Caco-2 (cell line): ENCODE data around the gene ATP6V1G3. TPM values are rescaled to one million over a fixed set of nuclear protein-coding genes. Genes with fewer than 3 reads are reported as not detected.

Source experiments
- BruUV-seq: library from RNA; stranded (reverse); fragments of 400-500 nt; replicated peaks from 2 replicates; lab custom pipeline; 2021; lab: Mats Ljungman, UMichigan
- CTCF ChIA-PET: fragments of 300-600 bp; sonication (Branson Sonifier 250); formaldehyde crosslinking; loops from one replicate; lab custom pipeline; 2022; ENCODE audit warnings: antibody characterized with exemption; lab: Charles Lee
- POLR2A ChIA-PET: fragments of 300-600 bp; sonication (Branson Sonifier 250); formaldehyde crosslinking; loops from one replicate; lab custom pipeline; 2022; ENCODE audit warnings: antibody characterized with exemption; lab: Charles Lee
- DNase-seq, 2 experiments: peaks; one replicate each; pipeline versions ENCODE4 v3.0.0 to v3.0.0-alpha.2; 2020 to 2022
- H3K27me3 ChIP-seq: replicated peaks from 2 replicates; pipeline ENCODE4 v1.6.0; 2011; ENCODE audit warnings: low read length; ENCODE audit not compliant: control insufficient read depth, insufficient read depth
- H3K36me3 ChIP-seq: 2 replicates; pipeline ENCODE4 v1.5.1; 2011; ENCODE audit warnings: low read length; ENCODE audit not compliant: control insufficient read depth, insufficient read depth
- H3K4me1 ChIP-seq: fragments of 250-450 bp; sonication (Bioruptor Pico); 2 replicates; pipeline ENCODE4 v1.5.1; 2020; ENCODE audit warnings: mild to moderate bottlenecking
- H3K4me3 ChIP-seq: 2 replicates; pipeline ENCODE4 v1.5.1; 2011; ENCODE audit warnings: low read depth, mild to moderate bottlenecking, control low read depth, low read length
- H3K9me3 ChIP-seq: fragments of 250-450 bp; sonication (Bioruptor Pico); 2 replicates; pipeline ENCODE4 v1.5.1; 2020; ENCODE audit warnings: mild to moderate bottlenecking, moderate library complexity
- H3K27ac Mint-ChIP-seq: one replicate; pipeline ENCODE4 v1.8.0; 2022; ENCODE audit warnings: mixed read lengths; ENCODE audit not compliant: unreplicated experiment
- H3K27me3 Mint-ChIP-seq: one replicate; pipeline ENCODE4 v1.8.0; 2022; ENCODE audit warnings: mixed read lengths; ENCODE audit not compliant: insufficient read depth, unreplicated experiment
- H3K36me3 Mint-ChIP-seq: one replicate; pipeline ENCODE4 v1.8.0; 2022; ENCODE audit warnings: mild to moderate bottlenecking, mixed read lengths; ENCODE audit not compliant: insufficient read depth, unreplicated experiment
- H3K4me1 Mint-ChIP-seq: one replicate; pipeline ENCODE4 v1.8.0; 2022; ENCODE audit warnings: low read depth, mixed read lengths; ENCODE audit not compliant: unreplicated experiment
- H3K4me3 Mint-ChIP-seq: one replicate; pipeline ENCODE4 v1.8.0; 2022; ENCODE audit warnings: mild to moderate bottlenecking, moderate library complexity, mixed read lengths; ENCODE audit not compliant: unreplicated experiment
- H3K9me3 Mint-ChIP-seq: one replicate; pipeline ENCODE4 v1.8.0; 2022; ENCODE audit warnings: mixed read lengths; ENCODE audit not compliant: unreplicated experiment
- CTCF ChIP-seq, 2 experiments: fragments of 200-600 bp in 1 of 2; IDR thresholded peaks; 1 replicate in 1 of 2; 2 replicates in 1 of 2; pipeline versions ENCODE4 v1.5.1 to v1.8.0; 2011 to 2022; ENCODE audit warnings: antibody characterized with exemption in 1 of 2, control low read depth in 1 of 2, inconsistent platforms in 1 of 2, low read depth in 1 of 2, low read length in 1 of 2, mild to moderate bottlenecking in 1 of 2, moderate library complexity in 1 of 2; ENCODE audit not compliant: insufficient read depth in 1 of 2, severe bottlenecking in 1 of 2, unreplicated experiment in 1 of 2
- intact Hi-C: fragments of 100-400 bp; cut with micrococcal nuclease; formaldehyde crosslinking; loops from one replicate; pipeline ENCODE4 v1.10.0; 2022; ENCODE audit not compliant: unreplicated experiment
- total RNA-seq: library from RNA; stranded (reverse); gene quantifications from 2 replicates; pipeline ENCODE4 v1.2.3, GENCODE V29; 2022

ATP6V1G3 gene
- total RNA-seq, 1 experiment from 2014 or later, result 4.7 TPM

- Histone ChIP-seq H3K36me3 (no peaks in the 10 kb centered on the region), H3K4me3 (no peak overlapping the region), H3K27me3 (no peaks in the 10 kb centered on the region), H3K9me3 (no peaks in the 10 kb centered on the region), H3K4me1 (no peaks in the 10 kb centered on the region)
- Mint-ChIP-seq H3K27ac (no peak overlapping the region), H3K4me3 (no peak overlapping the region), H3K36me3 (no peaks in the 10 kb centered on the region), H3K27me3 (no peaks in the 10 kb centered on the region), H3K9me3 (peaks cover 9% of the 10 kb centered on the region), H3K4me1 (no peaks in the 10 kb centered on the region)
- DNase-seq, result no peak
- no peak for TF ChIP-seq CTCF (IDR thresholded peaks at IDR 0.05; ENCODE audit: insufficient read depth in 1 of 2, low read depth in 1 of 2, low read length in 1 of 2, severe bottlenecking in 1 of 2, unreplicated experiment in 1 of 2)
- POLR2A ChIA-PET, result no interaction called here
- CTCF ChIA-PET, result no interaction called here
- intact Hi-C loops, result no loop called here
- BruUV-seq, result no TSS peak
These were observed 10.6 kb upstream of the ATP6V1G3 start for GRCh38 chr1:198550941-198551524.

GRCh38 chr1:198549866-198550265 is 9.4 kb upstream of the ATP6V1G3 start:
- Histone ChIP-seq H3K27me3 (no peaks in the 10 kb centered on the region), H3K4me3 (no peak overlapping the region), H3K9me3 (no peaks in the 10 kb centered on the region), H3K4me1 (no peaks in the 10 kb centered on the region), H3K36me3 (no peaks in the 10 kb centered on the region)
- intact Hi-C loops, result no loop called here
- Mint-ChIP-seq H3K27ac (no peak overlapping the region), H3K36me3 (no peaks in the 10 kb centered on the region), H3K4me1 (no peaks in the 10 kb centered on the region), H3K4me3 (no peak overlapping the region), H3K27me3 (no peaks in the 10 kb centered on the region), H3K9me3 (peaks cover 9% of the 10 kb centered on the region)
- DNase-seq, result no peak
- no peak for TF ChIP-seq CTCF (IDR thresholded peaks at IDR 0.05; ENCODE audit: insufficient read depth in 1 of 2, low read depth in 1 of 2, low read length in 1 of 2, severe bottlenecking in 1 of 2, unreplicated experiment in 1 of 2)
- ChIA-PET POLR2A (no interaction called here), CTCF (no interaction called here)
- no TSS peak for BruUV-seq

- H3K4me3 Mint-ChIP-seq, result no peak overlapping the region
- intact Hi-C loops, result no loop called here
- peaks cover 9% of the 10 kb centered on the region for H3K9me3 Mint-ChIP-seq
- CTCF ChIA-PET, result no interaction called here
- BruUV-seq, result no TSS peak
- H3K27me3 Mint-ChIP-seq, result no peaks in the 10 kb centered on the region
- H3K36me3 ChIP-seq, result no peaks in the 10 kb centered on the region
- H3K9me3 ChIP-seq, result no peaks in the 10 kb centered on the region
- TF ChIP-seq CTCF (IDR thresholded peaks at IDR 0.05; ENCODE audit: insufficient read depth in 1 of 2, low read depth in 1 of 2, low read length in 1 of 2, severe bottlenecking in 1 of 2, unreplicated experiment in 1 of 2), result no peak
- no peaks in the 10 kb centered on the region for H3K36me3 Mint-ChIP-seq
- no peak overlapping the region for H3K4me3 ChIP-seq
- H3K4me1 ChIP-seq, result no peaks in the 10 kb centered on the region
- POLR2A ChIA-PET, result no interaction called here
- no peaks in the 10 kb centered on the region for H3K4me1 Mint-ChIP-seq
- DNase-seq, result no peak
- H3K27me3 ChIP-seq, result no peaks in the 10 kb centered on the region
- H3K27ac Mint-ChIP-seq, result no peak overlapping the region
These were observed 8.4 kb upstream of the ATP6V1G3 start for GRCh38 chr1:198548890-198549289.
